A673 (cell line): Measurements from ENCODE around the gene ABCA13. TPM values are rescaled to one million over a fixed set of nuclear protein-coding genes. Genes with fewer than 3 reads are reported as not detected.
A peak's percentile ranks its signal among the peaks of the same experiment; 100 is the strongest.

Experiments
- BruUV-seq: library from RNA; stranded (reverse); fragments of 400-500 nt; replicated peaks from 2 replicates; lab custom pipeline; 2021; lab: Mats Ljungman, UMichigan
- CTCF ChIA-PET: fragments of 300-600 bp; sonication (Branson Sonifier 250); formaldehyde crosslinking; loops from one replicate; lab custom pipeline; 2022; ENCODE audit warnings: antibody characterized with exemption; lab: Charles Lee
- POLR2A ChIA-PET: fragments of 300-600 bp; sonication (Branson Sonifier 250); formaldehyde crosslinking; loops from one replicate; lab custom pipeline; 2022; ENCODE audit warnings: antibody characterized with exemption; ENCODE audit not compliant: low non-redundant PET; lab: Charles Lee
- DNase-seq: peaks from one replicate; pipeline ENCODE4 v3.0.0-alpha.2; 2015; ENCODE audit warnings: low spot score
- H3K27ac ChIP-seq: fragments of 200-600 bp; sonication (generic); 2 replicates; pipeline ENCODE4 v1.5.1; 2016; ENCODE audit warnings: mixed run types, low read depth, mild to moderate bottlenecking, mixed read lengths, antibody characterized with exemption, low read length; ENCODE audit not compliant: poor library complexity, severe bottlenecking
- H3K27me3 ChIP-seq: fragments of 200-600 bp; sonication (generic); replicated peaks from 2 replicates; pipeline ENCODE4 v1.6.1; 2017; ENCODE audit warnings: mixed run types, low read depth, mild to moderate bottlenecking, mixed read lengths, antibody characterized with exemption, low read length; ENCODE audit not compliant: insufficient read depth, poor library complexity
- H3K36me3 ChIP-seq: fragments of 200-600 bp; sonication (generic); 2 replicates; pipeline ENCODE4 v1.6.1; 2016; ENCODE audit warnings: mixed run types, mild to moderate bottlenecking, mixed read lengths, antibody characterized with exemption, low read length; ENCODE audit not compliant: insufficient read depth, poor library complexity, severe bottlenecking
- H3K4me1 ChIP-seq: fragments of 200-600 bp; sonication (generic); 2 replicates; pipeline ENCODE4 v1.6.1; 2017; ENCODE audit warnings: mixed run types, mild to moderate bottlenecking, mixed read lengths, antibody characterized with exemption, low read length; ENCODE audit not compliant: insufficient read depth, poor library complexity, severe bottlenecking
- H3K4me3 ChIP-seq: fragments of 200-600 bp; sonication (generic); 2 replicates; pipeline ENCODE4 v1.5.1; 2016; ENCODE audit warnings: low read depth, mixed run types, mild to moderate bottlenecking, mixed read lengths, low read length; ENCODE audit not compliant: poor library complexity, severe bottlenecking
- H3K9me3 ChIP-seq: fragments of 200-600 bp; sonication (generic); 2 replicates; pipeline ENCODE4 v1.6.1; 2016; ENCODE audit warnings: mixed run types, low read depth, mild to moderate bottlenecking, mixed read lengths, antibody characterized with exemption, low read length; ENCODE audit not compliant: poor library complexity, severe bottlenecking
- CTCF ChIP-seq: fragments of 300-800, 200-600 bp; sonication (generic); conservative IDR thresholded peaks from 2 replicates; pipeline ENCODE4 v1.5.1; 2017; ENCODE audit warnings: low read depth, mild to moderate bottlenecking, antibody characterized with exemption, low read length, moderate library complexity, mixed read lengths
- EZH2 ChIP-seq: fragments of 200-600 bp; sonication (generic); IDR thresholded peaks from 2 replicates; pipeline ENCODE4 v1.6.1; 2017; ENCODE audit warnings: borderline replicate concordance, low read depth, mild to moderate bottlenecking, mixed read lengths, antibody characterized with exemption, low read length; ENCODE audit not compliant: poor library complexity, severe bottlenecking
- intact Hi-C: fragments of 100-400 bp; cut with micrococcal nuclease; formaldehyde crosslinking; loops from one replicate; pipeline ENCODE4 v1.10.0; 2022; ENCODE audit not compliant: unreplicated experiment
- total RNA-seq: library from RNA; stranded (reverse); gene quantifications from 2 replicates; pipeline ENCODE4 v1.2.3, GENCODE V29; 2021

Gene ABCA13
- total RNA-seq, 1 experiment from 2014 or later, result 15.6 TPM

DNA sequence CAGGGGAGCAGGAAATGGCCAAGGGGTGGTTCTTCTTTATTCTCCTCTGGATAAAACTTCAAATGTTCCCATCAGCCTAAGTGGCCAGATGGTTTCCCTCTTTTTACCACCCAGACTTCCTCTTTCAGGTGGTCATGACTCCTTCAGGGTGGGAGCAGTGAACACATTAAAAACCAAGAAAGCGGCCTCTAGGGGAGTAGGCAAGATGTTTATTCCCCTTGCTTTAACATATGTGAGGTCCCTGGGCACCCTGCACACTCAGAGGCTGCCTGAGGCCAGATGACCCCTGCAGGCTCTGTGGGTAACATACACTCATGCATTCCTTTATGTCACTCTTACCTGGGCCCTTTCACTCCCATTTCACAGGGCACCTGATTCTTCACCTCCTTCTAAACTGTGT, 357.4 kb downstream of the ABCA13 start:
- TF ChIP-seq CTCF, result no peak
- no peak for TF ChIP-seq EZH2
- Histone ChIP-seq H3K36me3 (no peaks in the 10 kb centered on the region), H3K27me3 (no peaks in the 10 kb centered on the region), H3K9me3 (no peaks in the 10 kb centered on the region), H3K27ac (no peak overlapping the region), H3K4me3 (no peak overlapping the region), H3K4me1 (no peaks in the 10 kb centered on the region)
- BruUV-seq, result no TSS peak
- ChIA-PET CTCF (no interaction called here), POLR2A (no interaction called here)
- intact Hi-C loops, result no loop called here
- DNase-seq, result no peak

- Histone ChIP-seq H3K36me3 (no peaks in the 10 kb centered on the region), H3K4me3 (no peak overlapping the region), H3K9me3 (peaks cover 16% of the 10 kb centered on the region), H3K4me1 (no peaks in the 10 kb centered on the region), H3K27ac (no peak overlapping the region), H3K27me3 (no peaks in the 10 kb centered on the region)
- TF ChIP-seq EZH2, result no peak
- TF ChIP-seq CTCF, result no peak
- DNase-seq, result no peak
- intact Hi-C loops, result no loop called here
- no TSS peak for BruUV-seq
- ChIA-PET POLR2A (no interaction called here), CTCF (no interaction called here)
Observed at GRCh38 chr7:48537561-48537960, 366.3 kb downstream of the ABCA13 start.

DNA sequence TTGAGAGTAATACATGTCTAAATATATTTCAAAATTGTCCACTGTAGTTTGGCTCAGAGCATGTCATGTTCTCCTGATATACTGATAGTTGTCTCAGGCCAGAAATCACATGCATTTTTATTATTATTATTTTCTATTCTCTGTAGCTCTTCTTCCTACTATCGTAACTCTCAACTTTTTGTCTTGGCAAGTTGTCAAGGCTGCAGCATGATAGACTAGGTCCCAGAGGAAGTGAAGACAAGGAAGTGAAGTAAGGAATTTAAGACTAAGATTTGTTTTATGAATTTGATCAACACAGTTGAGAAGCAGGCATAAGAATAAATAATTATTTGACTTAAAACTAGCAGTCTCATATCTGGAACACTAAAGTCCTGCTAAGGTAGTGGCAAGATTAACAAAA, 369.5 kb downstream of the ABCA13 start:
- Histone ChIP-seq H3K27ac (no peak overlapping the region), H3K36me3 (no peaks in the 10 kb centered on the region), H3K4me1 (no peaks in the 10 kb centered on the region), H3K4me3 (no peak overlapping the region), H3K9me3 (peaks cover 11% of the 10 kb centered on the region), H3K27me3 (no peaks in the 10 kb centered on the region)
- intact Hi-C loops, result no loop called here
- ChIA-PET CTCF (no interaction called here), POLR2A (no interaction called here)
- TF ChIP-seq EZH2 (no peak), CTCF (no peak)
- peak; percentile 2 for DNase-seq
- no TSS peak for BruUV-seq
